GM18870 (cell line): ENCODE results near the gene PRDM2.
A peak's percentile ranks its signal among the peaks of the same experiment; 100 is the strongest.

Experiments
- ATAC-seq: cut with Tn5 transposase; IDR thresholded peaks from one replicate; pipeline ENCODE4 v1.9.1; 2021; ENCODE audit warnings: moderate library complexity; ENCODE audit not compliant: unreplicated experiment

Gene PRDM2

GRCh38 chr1:13732971-13733667 is 33.1 kb downstream of the PRDM2 start:
- ATAC-seq = no peak

GRCh38 chr1:13733711-13734110 is 33.7 kb downstream of the PRDM2 start:
- ATAC-seq = no peak

- no peak for ATAC-seq
These were observed 35.4 kb downstream of the PRDM2 start for GRCh38 chr1:13735168-13735930.

- no peak for ATAC-seq
These were observed 37.4 kb downstream of the PRDM2 start for GRCh38 chr1:13737398-13737797.

GRCh38 chr1:13746342-13746741 is 46.4 kb downstream of the PRDM2 start:
- ATAC-seq = no peak

- ATAC-seq = peak; percentile 64
These were observed 48.9 kb downstream of the PRDM2 start for GRCh38 chr1:13748610-13749505.

GRCh38 chr1:13749543-13750341 is 49.8 kb downstream of the PRDM2 start:
- ATAC-seq = no peak

GRCh38 chr1:13751458-13751871 is 51.5 kb downstream of the PRDM2 start:
- no peak for ATAC-seq

GRCh38 chr1:13751985-13752384 is 52.0 kb downstream of the PRDM2 start:
- ATAC-seq = no peak

GRCh38 chr1:13752852-13753251 is 52.9 kb downstream of the PRDM2 start:
- no peak for ATAC-seq

- peak; percentile 38 for ATAC-seq
These were observed 53.8 kb downstream of the PRDM2 start for GRCh38 chr1:13753636-13754402.

GRCh38 chr1:13754510-13755103 is 54.6 kb downstream of the PRDM2 start:
- ATAC-seq = no peak

- no peak for ATAC-seq
These were observed 56.7 kb downstream of the PRDM2 start for GRCh38 chr1:13756557-13757315.

- no peak for ATAC-seq
These were observed 57.7 kb downstream of the PRDM2 start for GRCh38 chr1:13757693-13758092.

GRCh38 chr1:13759072-13759471 is 59.1 kb downstream of the PRDM2 start:
- no peak for ATAC-seq

- ATAC-seq = no peak
These were observed 60.4 kb downstream of the PRDM2 start for GRCh38 chr1:13760340-13760739.

GRCh38 chr1:13760921-13761320 is 60.9 kb downstream of the PRDM2 start:
- no peak for ATAC-seq

GRCh38 chr1:13761883-13762282 is 61.9 kb downstream of the PRDM2 start:
- ATAC-seq = no peak

- ATAC-seq = no peak
These were observed 62.7 kb downstream of the PRDM2 start for GRCh38 chr1:13762642-13763041.
